ENCODE data around the gene CCDC121.
A peak's percentile ranks its signal among the peaks of the same experiment; 100 is the strongest.
"Not testable (repeated sequence)": the region's sequence is repeated elsewhere in the genome, so short reads cannot be mapped to it uniquely, and the experiment has no call there.

The CCDC121 gene

GRCh38 chr2:27636766-27637165, 8.0 kb upstream of the CCDC121 start:
- DNase-seq (ENCODE audit: low read depth in 2 of 2) = no peak

- DNase-seq (ENCODE audit: low read depth in 2 of 2) = no peak
Observed at GRCh38 chr2:27634291-27634690, 5.5 kb upstream of the CCDC121 start.

GRCh38 chr2:27630257-27630656, 1.4 kb upstream of the CCDC121 start:
- DNase-seq (ENCODE audit: low read depth in 2 of 2) = not testable (repeated sequence)

DNA sequence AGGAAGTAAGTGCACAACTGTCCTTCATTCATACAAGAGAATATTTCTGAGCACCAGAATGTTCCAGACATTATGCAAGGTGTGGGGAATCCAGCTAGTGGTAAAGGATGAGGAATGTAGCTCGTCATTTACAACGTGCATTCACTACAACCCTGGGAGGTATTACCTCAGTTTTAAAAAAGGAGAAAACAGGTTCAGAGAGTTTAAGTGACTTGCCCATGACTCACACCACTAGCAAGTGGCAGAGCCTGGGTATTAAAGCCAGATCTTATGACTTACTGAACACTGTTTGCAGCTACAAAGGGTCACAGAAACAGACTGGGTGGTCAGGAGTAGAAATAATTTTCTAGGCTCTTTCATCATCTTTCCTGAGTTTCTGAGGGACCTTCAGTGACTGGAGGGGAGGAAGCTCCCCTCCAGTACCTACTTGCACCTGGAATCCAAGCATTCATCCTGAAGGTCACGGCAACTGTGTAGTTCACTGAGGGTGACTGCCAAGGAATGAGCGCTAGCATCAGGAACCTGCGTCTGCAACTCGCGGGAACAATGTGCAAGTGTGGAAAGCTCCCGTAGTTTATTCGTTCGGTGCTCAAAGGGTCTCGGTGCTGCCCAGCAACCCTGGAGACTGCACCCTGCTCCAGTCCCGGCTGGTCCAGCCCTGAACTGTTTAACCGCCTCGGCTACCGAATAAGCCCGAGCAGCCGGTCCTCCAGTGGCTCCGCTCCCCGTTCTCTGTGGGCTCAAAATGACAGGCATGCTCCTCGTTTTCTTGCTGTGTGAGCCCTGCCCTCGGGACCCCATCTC, 647 bp downstream of the CCDC121 start:
- peak in 1 of 2 donors; percentile 11 for DNase-seq (ENCODE audit: low read depth in 2 of 2)

GRCh38 chr2:27626921-27627320, 1.9 kb downstream of the CCDC121 start:
- DNase-seq (ENCODE audit: low read depth in 2 of 2) = not testable (repeated sequence)

GRCh38 chr2:27626323-27626722, 2.5 kb downstream of the CCDC121 start:
- DNase-seq (ENCODE audit: low read depth in 2 of 2) = not testable (repeated sequence)

DNA sequence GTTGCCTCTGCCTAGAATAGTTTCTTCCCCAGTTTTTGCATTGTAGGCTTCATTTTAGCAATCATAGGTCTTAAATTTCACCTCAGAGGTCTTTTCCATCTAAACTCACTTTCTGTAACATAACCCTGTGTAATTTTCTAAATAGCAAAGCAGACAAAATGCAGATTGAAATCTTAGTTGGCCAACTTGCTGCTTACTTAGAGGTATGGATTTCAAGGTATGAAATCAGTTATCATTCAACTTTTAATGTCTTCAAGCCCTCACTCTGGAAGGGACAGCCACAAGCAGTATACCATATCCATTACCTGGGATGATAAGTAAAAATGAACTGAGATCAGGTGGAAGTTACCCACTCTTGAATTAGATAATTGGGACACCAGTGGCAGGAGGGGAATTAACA, 3.9 kb downstream of the CCDC121 start:
- DNase-seq (ENCODE audit: low read depth in 2 of 2) = no peak

DNA sequence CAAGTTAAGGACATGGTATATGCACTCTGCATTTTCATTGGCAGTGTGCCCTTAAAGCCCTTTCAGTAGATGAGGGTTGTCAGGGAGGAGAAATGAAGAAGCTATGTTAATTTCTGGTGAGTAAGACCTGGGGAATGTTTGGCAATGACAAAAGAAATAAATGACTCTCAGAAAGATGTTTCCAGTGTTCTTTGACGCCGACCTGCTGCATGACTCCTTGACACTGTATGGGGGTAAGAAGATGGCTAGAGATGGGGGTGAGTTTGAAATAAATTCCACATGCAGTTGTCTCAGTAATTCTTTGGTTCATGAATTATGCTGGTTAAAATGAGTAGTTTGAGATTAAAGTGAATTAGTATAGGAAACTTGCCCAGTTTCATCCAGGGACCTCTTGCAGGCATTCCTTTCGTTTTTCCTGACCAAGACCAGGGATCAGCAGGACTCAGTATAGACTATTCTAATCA, 5.9 kb downstream of the CCDC121 start:
- no peak for DNase-seq (ENCODE audit: low read depth in 2 of 2)

- no peak for DNase-seq (ENCODE audit: low read depth in 2 of 2)
Observed at GRCh38 chr2:27621524-27621923, 7.3 kb downstream of the CCDC121 start.

GRCh38 chr2:27615316-27615715, 13.5 kb downstream of the CCDC121 start:
- DNase-seq (ENCODE audit: low read depth in 2 of 2) = no peak

- DNase-seq (ENCODE audit: low read depth in 2 of 2) = no peak
Observed at GRCh38 chr2:27613985-27614384, 14.8 kb downstream of the CCDC121 start.

GRCh38 chr2:27606611-27607010, 22.2 kb downstream of the CCDC121 start:
- no peak for DNase-seq (ENCODE audit: low read depth in 2 of 2)

- no peak for DNase-seq (ENCODE audit: low read depth in 2 of 2)
Observed at GRCh38 chr2:27596627-27597026, 32.2 kb downstream of the CCDC121 start.

DNA sequence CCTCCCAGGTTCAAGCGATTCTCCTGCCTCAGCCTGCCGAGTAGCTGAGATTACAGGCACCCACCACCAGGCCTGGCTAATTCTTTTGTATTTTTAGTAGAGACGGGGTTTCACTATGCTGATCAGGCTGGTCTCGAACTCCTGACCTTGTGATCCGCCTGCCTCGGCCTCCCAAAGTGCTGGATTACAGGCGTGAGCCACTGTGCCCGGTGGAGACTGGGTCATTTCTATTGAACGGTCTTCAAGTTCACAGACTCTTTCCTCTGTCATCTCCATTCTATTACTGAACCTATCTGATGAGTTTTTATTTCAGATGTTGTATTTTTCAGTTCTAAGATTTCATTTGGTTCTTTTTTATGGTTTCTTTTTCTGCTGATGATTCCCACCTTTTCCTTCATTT, 33.4 kb downstream of the CCDC121 start:
- DNase-seq (ENCODE audit: low read depth in 2 of 2) = not testable (repeated sequence)

DNA sequence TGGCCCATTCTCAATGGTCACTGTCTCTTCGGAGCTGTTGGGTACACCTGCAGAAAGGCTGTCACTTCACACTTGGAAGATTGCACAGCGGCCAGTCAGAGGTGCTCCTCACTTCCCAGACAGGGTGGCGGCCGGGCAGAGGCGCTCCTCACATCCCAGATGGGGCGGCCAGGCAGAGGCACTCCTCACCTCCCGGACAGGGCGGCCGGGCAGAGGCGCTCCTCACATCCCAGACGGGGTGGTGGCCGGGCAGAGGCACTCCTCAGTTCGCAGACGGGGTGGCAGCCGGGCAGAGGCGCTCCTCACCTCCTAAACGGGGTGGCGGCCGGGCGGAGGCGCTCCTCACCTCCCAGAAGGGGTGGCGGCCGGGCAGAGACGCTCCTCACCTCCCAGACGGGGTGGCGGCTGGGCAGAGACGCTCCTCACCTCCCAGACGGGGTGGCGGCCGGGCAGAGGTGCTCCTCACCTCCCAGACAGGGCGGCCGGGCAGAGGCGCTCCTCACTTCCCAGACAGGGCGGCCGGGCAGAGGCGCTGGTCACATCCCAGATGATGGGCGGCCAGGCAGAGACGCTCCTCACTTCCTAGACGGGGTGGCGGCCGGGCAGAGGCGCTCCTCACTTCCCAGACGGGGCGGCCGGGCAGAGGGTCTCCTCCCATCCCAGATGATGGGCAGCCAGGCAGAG, 34.6 kb downstream of the CCDC121 start:
- not testable (repeated sequence) for DNase-seq (ENCODE audit: low read depth in 2 of 2)

- DNase-seq (ENCODE audit: low read depth in 2 of 2) = no peak
Observed at GRCh38 chr2:27593240-27593639, 35.6 kb downstream of the CCDC121 start.

- DNase-seq (ENCODE audit: low read depth in 2 of 2) = no peak
Observed at GRCh38 chr2:27591745-27592144, 37.1 kb downstream of the CCDC121 start.

DNA sequence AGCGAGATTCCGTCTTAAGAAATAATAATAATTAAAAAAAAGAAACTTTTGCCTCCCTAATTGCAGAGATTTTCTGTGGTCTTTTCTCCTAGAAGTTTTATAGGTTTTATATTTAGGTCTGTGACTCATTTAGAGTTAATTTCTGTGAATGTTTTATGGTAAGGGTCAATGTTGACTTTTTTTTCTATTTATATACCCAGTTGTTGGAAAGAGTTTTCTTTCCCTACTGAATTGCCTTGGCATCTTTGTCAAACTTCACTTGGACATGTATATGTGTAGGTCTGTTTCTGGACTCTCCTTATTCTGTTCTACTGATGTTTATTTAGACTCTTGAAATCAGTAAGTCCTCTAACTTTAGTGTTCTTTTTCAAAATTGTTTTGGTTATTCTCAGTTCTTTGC, 40.5 kb downstream of the CCDC121 start:
- no peak for DNase-seq (ENCODE audit: low read depth in 2 of 2)

DNA sequence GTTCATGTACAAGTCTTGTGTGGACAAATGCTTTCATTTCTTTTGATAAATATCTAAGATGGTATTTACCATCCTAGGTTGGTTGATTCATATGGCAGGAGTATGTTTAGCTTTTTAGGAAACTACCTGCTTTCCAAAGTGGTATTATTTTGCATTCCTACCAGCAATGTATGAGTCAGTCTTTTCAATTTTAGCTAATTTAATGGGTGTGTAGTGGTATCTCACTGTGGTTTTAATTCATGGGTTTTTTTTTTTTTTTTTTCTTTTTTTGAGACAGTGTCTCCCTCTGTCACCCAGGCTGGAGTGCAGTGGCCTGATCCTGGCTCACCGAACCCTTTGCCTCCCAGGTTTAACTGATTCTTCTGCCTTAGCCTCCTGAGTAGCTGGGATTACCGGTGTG, 41.8 kb downstream of the CCDC121 start:
- DNase-seq (ENCODE audit: low read depth in 2 of 2) = no peak

DNA sequence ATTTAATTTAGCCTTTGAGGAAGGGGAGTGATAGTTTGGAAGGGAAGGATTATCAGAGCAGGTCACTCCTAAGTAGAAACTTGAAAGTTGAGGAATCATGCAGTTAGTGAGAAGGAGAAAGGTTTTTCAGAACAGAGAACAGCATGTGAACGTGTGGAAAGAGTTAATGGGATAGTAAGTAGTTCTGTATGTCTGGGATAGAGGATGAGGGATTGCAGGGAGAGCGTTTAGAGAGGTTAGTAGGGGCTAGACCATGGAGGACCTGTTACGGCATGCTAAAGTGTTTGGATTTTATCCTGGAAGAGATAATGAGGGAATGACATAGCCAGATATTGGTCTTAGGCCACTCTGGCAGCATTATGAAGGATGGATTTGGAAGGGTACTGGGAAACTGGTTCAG, 44.2 kb downstream of the CCDC121 start:
- DNase-seq (ENCODE audit: low read depth in 2 of 2) = no peak

DNA sequence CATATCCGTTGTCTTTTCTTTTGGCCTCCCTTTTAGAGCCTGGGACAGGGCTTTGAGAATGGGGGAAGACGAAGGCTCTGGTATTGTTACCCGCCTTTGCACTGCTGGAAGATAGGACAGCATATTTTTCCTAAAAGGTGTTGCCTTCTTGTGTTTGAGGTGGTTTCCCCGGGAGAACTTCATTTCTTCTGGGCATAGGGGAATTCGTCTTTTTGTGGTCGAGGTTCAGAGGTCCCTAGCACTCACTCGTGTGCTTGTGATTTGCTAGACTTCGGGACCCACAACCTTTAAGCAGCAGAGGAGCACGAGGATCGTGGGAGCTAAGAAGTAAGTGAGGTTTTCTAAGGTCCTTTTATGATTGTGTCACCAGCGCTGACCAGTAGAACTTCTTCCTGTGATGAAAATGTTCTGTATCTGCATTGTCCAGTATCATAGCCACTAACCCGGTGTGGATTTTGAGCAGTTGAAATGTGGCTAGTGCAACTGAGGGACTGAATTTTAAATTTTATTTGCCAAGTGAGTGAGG, 45.4 kb downstream of the CCDC121 start:
- DNase-seq (ENCODE audit: low read depth in 2 of 2) = no peak

- DNase-seq (ENCODE audit: low read depth in 2 of 2) = peak; percentile 65 to 68
Observed at GRCh38 chr2:27582695-27583389, 46.0 kb downstream of the CCDC121 start, which contains the start of gene ZNF512. TSS of gene ZNF512 (plus strand) at chr2:27583042. CDS start at chr2:27583113, 71 bp downstream.
